ENCODE data around the gene PTP4A2. TPM values are rescaled to one million over a fixed set of nuclear protein-coding genes. Genes with fewer than 3 reads are reported as not detected.

Gene PTP4A2
- total RNA-seq, 1 donor from 2014 or later = 157 TPM

DNA sequence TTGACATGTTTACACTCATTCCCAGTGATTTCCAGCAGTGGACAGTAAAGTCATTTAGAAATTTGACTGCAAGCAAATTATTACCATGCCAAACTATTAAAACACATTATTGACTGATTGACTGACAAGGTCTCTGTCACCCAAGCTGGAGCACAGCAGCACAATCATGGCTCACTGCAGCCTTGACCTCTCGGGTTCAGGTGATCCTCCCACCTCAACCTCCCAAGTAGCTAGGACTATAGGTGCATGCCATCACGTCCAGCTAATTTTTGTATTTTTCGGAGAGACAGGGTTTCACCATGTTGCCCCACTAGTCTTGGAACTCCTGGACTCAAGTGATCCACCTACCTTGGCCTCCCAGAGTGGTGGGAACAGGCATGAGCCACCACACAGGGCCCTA is 24.2 kb downstream of the PTP4A2 start:
- H3K27me3 Mint-ChIP-seq = no peaks in the 10 kb centered on the region
- H3K9me3 Mint-ChIP-seq (ENCODE audit: low read depth) = peaks cover 6% of the 10 kb centered on the region
- H3K36me3 Mint-ChIP-seq (ENCODE audit: insufficient read depth) = peaks cover 32% of the 10 kb centered on the region
- TF ChIP-seq, protein P1, sequence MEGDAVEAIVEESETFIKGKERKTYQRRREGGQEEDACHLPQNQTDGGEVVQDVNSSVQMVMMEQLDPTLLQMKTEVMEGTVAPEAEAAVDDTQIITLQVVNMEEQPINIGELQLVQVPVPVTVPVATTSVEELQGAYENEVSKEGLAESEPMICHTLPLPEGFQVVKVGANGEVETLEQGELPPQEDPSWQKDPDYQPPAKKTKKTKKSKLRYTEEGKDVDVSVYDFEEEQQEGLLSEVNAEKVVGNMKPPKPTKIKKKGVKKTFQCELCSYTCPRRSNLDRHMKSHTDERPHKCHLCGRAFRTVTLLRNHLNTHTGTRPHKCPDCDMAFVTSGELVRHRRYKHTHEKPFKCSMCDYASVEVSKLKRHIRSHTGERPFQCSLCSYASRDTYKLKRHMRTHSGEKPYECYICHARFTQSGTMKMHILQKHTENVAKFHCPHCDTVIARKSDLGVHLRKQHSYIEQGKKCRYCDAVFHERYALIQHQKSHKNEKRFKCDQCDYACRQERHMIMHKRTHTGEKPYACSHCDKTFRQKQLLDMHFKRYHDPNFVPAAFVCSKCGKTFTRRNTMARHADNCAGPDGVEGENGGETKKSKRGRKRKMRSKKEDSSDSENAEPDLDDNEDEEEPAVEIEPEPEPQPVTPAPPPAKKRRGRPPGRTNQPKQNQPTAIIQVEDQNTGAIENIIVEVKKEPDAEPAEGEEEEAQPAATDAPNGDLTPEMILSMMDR (IDR thresholded peaks at IDR 0.05; ENCODE audit: unreplicated experiment) = no peak
- no peak overlapping the region for H3K27ac Mint-ChIP-seq
- H3K4me3 Mint-ChIP-seq (ENCODE audit: low read depth) = no peak overlapping the region
- no peak for DNase-seq (ENCODE audit: low spot score, unreplicated experiment)
- peaks cover 17% of the 10 kb centered on the region for H3K4me1 Mint-ChIP-seq (ENCODE audit: low read depth)

DNA sequence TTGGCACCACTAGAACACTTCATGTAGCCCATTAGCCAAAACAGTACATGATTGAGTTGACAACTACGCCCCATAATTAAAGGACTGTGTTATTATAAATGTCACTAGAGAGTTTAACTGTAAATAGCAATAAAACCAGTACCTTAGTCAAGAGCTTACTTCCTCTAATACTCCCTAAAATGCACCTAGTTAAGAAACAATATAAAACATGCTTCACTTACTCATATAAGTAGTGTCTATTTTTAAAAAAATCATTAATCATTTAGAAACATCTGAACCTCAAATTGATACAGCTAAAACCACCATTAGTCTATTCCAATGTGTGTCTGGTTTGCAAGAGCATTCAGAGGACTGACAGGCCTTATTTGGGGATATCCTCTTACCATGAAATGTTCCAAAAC is 25.3 kb downstream of the PTP4A2 start:
- DNase-seq (ENCODE audit: low spot score, unreplicated experiment) = no peak
- peaks cover 34% of the 10 kb centered on the region for H3K36me3 Mint-ChIP-seq (ENCODE audit: insufficient read depth)
- H3K27me3 Mint-ChIP-seq = no peaks in the 10 kb centered on the region
- H3K4me1 Mint-ChIP-seq (ENCODE audit: low read depth) = peaks cover 13% of the 10 kb centered on the region
- no peak overlapping the region for H3K27ac Mint-ChIP-seq
- TF ChIP-seq, protein P1 (IDR thresholded peaks at IDR 0.05; ENCODE audit: unreplicated experiment) = no peak
- no peak overlapping the region for H3K4me3 Mint-ChIP-seq (ENCODE audit: low read depth)
- H3K9me3 Mint-ChIP-seq (ENCODE audit: low read depth) = peaks cover 3% of the 10 kb centered on the region

DNA sequence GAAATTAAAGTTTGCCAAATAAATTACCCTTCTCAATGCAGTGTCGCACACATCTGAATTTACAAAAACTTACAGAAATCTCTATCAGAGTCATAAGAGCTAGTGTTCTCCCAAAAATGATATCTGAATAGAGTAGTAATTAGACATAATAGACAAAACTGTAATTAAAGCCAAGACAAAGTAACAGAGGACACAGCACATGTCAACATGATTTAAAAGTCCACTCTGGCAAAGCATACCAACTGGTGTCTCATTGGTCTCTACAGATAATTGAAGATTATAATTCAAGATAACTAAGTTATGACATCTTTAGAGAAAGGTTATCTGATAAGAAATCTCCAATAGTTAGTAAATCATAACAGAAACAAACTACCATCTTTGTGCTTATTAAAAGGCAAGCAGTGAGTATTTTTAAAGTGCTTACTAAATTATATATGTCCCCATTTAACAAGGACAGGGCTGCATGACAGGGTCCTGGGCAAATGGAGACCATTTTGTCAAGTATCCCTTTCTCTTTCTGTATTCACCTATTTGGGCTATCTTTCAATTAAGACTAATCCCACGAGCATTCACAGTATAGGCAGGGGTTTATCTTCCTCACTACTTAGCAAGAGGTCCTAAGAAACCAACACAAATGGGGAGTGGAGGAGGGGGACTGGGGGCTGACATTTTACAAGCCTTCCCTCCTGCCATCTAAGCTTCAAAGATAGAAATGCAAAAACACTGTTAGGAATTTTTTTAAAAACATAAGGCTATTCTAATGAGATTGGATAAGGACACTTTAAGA is 26.0 kb downstream of the PTP4A2 start:
- Mint-ChIP-seq H3K9me3 (ENCODE audit: low read depth) (peaks cover 3% of the 10 kb centered on the region), H3K4me1 (ENCODE audit: low read depth) (peaks cover 13% of the 10 kb centered on the region), H3K36me3 (ENCODE audit: insufficient read depth) (peaks cover 34% of the 10 kb centered on the region), H3K27me3 (no peaks in the 10 kb centered on the region), H3K27ac (no peak overlapping the region), H3K4me3 (ENCODE audit: low read depth) (no peak overlapping the region)
- no peak for DNase-seq (ENCODE audit: low spot score, unreplicated experiment)
- TF ChIP-seq, protein P1 (IDR thresholded peaks at IDR 0.05; ENCODE audit: unreplicated experiment) = no peak

DNA sequence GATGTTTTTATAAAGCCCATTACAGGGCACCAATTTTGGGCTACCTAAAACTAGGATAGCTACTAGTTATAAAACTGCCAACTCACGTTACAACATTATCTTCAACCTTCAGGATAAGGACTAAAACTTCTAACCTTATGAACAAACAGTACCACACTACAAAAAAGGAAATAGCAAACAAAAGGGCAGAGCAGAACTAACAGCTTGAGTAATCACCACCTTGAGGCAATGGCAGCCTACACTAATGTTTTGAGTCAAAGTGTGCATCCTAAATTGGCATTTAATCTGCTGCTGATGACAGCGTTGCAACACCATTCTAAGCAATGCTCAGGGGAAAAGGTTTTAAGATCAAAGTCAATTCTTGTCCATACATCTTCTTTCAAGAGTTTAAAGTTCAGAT is 27.2 kb downstream of the PTP4A2 start:
- peaks cover 3% of the 10 kb centered on the region for H3K9me3 Mint-ChIP-seq (ENCODE audit: low read depth)
- no peak overlapping the region for H3K27ac Mint-ChIP-seq
- peaks cover 32% of the 10 kb centered on the region for H3K36me3 Mint-ChIP-seq (ENCODE audit: insufficient read depth)
- TF ChIP-seq, protein P1 (IDR thresholded peaks at IDR 0.05; ENCODE audit: unreplicated experiment) = no peak
- no peak for DNase-seq (ENCODE audit: low spot score, unreplicated experiment)
- H3K27me3 Mint-ChIP-seq = no peaks in the 10 kb centered on the region
- peaks cover 13% of the 10 kb centered on the region for H3K4me1 Mint-ChIP-seq (ENCODE audit: low read depth)
- H3K4me3 Mint-ChIP-seq (ENCODE audit: low read depth) = peak overlapping the region; percentile 7

DNA sequence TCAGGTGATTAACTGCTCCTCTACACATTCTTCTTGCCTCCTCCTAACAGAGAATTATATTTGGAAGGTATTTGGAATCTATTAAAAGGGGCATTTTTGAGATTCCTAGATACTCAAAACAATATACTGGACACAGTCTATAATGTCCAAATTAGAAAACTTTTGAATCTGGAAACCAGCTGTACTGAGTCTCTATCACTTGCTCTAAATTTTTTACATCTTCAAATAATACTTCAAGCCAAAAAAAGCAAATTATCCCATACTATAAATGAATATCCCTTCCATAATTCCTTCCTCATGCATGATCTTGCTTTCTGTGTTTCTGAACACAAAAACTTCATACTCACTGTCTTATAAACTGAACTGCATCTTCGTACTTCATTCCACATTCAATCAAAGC is 28.5 kb downstream of the PTP4A2 start:
- H3K27ac Mint-ChIP-seq = no peak overlapping the region
- TF ChIP-seq, protein P1 (IDR thresholded peaks at IDR 0.05; ENCODE audit: unreplicated experiment) = no peak
- no peaks in the 10 kb centered on the region for H3K27me3 Mint-ChIP-seq
- DNase-seq (ENCODE audit: low spot score, unreplicated experiment) = no peak
- no peak overlapping the region for H3K4me3 Mint-ChIP-seq (ENCODE audit: low read depth)
- peaks cover 3% of the 10 kb centered on the region for H3K9me3 Mint-ChIP-seq (ENCODE audit: low read depth)
- peaks cover 13% of the 10 kb centered on the region for H3K4me1 Mint-ChIP-seq (ENCODE audit: low read depth)
- peaks cover 33% of the 10 kb centered on the region for H3K36me3 Mint-ChIP-seq (ENCODE audit: insufficient read depth)

All from progenitor cell of endocrine pancreas (in vitro differentiated cells).